KOPT-K1 (cell line): ENCODE data around the gene TIMM21.

Experiments
- H3K27ac ChIP-seq: fragments of 200-600 bp; sonication (generic); 2 replicates; pipeline ENCODE4 v1.5.1; 2016; ENCODE audit warnings: antibody characterized with exemption, mild to moderate bottlenecking, low read depth, low read length; ENCODE audit not compliant: poor library complexity, severe bottlenecking
- H3K36me3 ChIP-seq: fragments of 200-600 bp; sonication (generic); 2 replicates; pipeline ENCODE4 v1.5.1; 2017; ENCODE audit warnings: antibody characterized with exemption, mild to moderate bottlenecking, low read length, moderate library complexity; ENCODE audit not compliant: insufficient read depth
- H3K9me3 ChIP-seq: fragments of 200-600 bp; sonication (generic); 2 replicates; pipeline ENCODE4 v1.5.1; 2017; ENCODE audit warnings: antibody characterized with exemption, low read length, mild to moderate bottlenecking; ENCODE audit not compliant: insufficient read depth, poor library complexity, severe bottlenecking

TIMM21 gene

GRCh38 chr18:74147779-74148542 is at the start of gene TIMM21, which contains the start of gene FBXO15:
TIMM21 (plus strand) TSS chr18:74148523; CDS start chr18:74148809, 286 bp downstream.
FBXO15 (minus strand) TSS chr18:74147834; CDS start chr18:74147785, 49 bp downstream.
- H3K36me3 ChIP-seq: peaks cover 32% of the 10 kb centered on the region
- H3K27ac ChIP-seq: peak within 1 kb of the TSS; percentile 97
- H3K9me3 ChIP-seq: no peaks in the 10 kb centered on the region

DNA sequence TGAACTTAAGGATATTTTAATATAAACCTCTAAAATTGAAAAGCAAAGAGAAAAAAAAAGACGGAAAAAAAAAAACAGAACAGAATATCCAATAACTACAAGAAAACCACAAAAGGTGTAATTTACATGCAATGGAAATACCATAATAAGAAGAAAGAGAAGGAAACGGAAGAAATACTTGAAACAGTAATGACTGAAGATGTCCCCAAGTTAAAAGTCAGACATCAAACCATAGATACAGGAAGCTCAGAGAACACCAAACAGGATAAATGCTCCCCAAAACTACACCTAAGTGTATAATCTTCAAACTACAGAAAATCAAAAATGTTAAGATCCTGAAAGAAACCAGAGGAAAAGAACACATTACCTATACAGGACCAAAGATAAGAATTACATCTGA is 39.9 kb upstream of the TIMM21 start:
- no peaks in the 10 kb centered on the region for H3K9me3 ChIP-seq
- H3K27ac ChIP-seq: no peak overlapping the region
- no peaks in the 10 kb centered on the region for H3K36me3 ChIP-seq

DNA sequence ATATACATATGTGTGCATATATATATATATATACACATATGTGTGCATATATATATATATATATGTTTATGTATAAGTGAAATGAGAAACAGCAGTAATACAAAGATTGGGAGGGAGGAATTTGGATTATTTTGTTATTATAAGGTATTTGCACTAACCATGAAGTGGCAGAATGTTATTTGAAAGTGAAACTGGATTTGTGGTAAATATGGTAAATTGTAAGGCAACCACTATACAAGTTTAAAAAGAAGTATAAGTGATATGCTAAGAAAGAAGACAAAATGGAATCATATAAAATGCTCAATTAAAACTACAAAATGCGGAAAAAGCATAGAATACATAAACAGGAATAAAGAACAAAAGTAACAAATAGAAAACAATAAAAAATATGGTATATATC is 38.2 kb upstream of the TIMM21 start:
- H3K36me3 ChIP-seq: no peaks in the 10 kb centered on the region
- no peak overlapping the region for H3K27ac ChIP-seq
- H3K9me3 ChIP-seq: no peaks in the 10 kb centered on the region

DNA sequence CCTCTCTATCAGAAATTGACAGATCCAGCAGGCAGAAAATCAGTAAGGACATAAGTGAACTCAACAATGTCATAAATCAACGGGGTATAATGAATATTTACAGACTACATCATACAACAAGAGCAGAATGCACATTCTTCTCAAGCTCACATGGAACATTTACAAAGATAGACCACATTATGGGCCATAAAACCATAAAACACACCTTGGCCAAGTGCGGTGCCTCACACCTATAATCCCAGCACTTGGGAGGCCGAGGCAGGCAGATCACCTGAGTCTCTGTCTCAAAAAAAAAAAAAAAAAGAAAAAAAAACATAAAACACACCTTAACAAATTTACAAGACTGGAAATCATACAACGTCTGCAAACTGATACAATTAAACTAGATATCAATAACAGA is 37.3 kb upstream of the TIMM21 start:
- H3K9me3 ChIP-seq: no peaks in the 10 kb centered on the region
- no peak overlapping the region for H3K27ac ChIP-seq
- no peaks in the 10 kb centered on the region for H3K36me3 ChIP-seq

DNA sequence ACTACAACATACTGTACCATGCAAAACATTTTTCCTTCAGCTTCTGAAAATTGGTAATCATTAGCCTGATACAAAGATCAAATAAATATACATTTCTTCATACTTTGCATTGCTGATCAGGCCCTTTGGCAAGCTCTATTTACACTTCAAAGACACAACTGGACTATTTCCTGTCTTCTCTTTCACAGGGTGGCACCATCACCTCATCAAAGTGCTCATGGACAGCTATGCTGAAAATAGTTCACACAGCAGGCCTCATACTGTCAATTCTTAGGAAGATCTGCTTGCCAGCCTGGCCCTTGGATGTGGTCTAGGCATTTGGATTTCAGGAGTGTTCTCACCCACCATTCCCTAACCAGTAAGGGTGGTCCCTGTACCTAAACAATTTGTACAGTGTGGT is 34.6 kb upstream of the TIMM21 start:
- no peak overlapping the region for H3K27ac ChIP-seq

GRCh38 chr18:74114116-74114515 is 34.2 kb upstream of the TIMM21 start:
- H3K36me3 ChIP-seq: no peaks in the 10 kb centered on the region
- no peak overlapping the region for H3K27ac ChIP-seq
- H3K9me3 ChIP-seq: no peaks in the 10 kb centered on the region

More for the DNA sequence above, 34.6 kb upstream of the TIMM21 start:
- Histone ChIP-seq H3K9me3 (no peaks in the 10 kb centered on the region), H3K36me3 (no peaks in the 10 kb centered on the region)

- Histone ChIP-seq H3K36me3 (no peaks in the 10 kb centered on the region), H3K27ac (no peak overlapping the region), H3K9me3 (no peaks in the 10 kb centered on the region)
Measured at GRCh38 chr18:74115046-74115445, 33.3 kb upstream of the TIMM21 start.

DNA sequence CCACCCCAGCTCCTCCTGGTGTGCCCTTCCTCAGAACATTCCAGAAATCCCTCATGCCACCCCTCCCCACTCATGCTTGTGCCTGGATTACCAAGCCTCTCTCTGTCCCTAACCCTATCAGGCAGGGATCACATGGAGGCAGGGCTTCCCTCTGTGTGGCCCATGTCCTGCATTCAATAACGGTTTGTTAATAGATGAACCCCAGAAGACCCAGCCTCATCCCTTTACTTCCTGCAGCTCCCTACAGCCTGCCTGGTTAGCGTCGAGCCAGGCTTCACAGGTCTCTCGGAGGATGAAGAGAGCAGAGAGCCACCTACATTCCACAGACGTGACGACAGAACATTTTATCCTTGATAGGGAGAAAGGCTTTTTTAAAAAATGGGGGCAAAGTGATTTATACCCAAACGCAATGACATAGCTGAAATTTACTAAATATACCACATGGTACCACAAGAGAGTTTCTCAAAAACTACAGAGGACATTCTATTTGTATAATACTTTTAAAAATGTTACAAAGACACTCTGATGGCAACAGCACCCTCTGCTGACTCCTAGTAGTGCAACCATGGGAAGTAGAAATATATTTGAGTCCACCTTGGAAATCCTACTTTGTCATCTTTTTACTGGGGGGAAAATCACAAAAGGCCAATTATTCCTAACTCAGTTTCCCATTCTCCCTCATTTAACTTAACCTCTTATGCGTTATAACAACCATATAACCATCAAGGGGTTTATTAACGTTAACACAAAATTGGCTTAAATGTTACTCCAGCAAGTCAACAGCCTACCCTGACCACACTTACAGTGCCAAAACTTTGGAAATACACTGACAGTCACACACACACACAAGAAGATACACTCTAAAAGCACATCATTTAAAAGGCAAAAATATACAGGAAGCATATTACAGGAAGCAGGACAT is 31.4 kb upstream of the TIMM21 start:
- H3K27ac ChIP-seq: no peak overlapping the region
- H3K36me3 ChIP-seq: no peaks in the 10 kb centered on the region
- no peaks in the 10 kb centered on the region for H3K9me3 ChIP-seq

GRCh38 chr18:74123200-74123599 is 25.1 kb upstream of the TIMM21 start:
- no peaks in the 10 kb centered on the region for H3K36me3 ChIP-seq
- H3K9me3 ChIP-seq: no peaks in the 10 kb centered on the region
- H3K27ac ChIP-seq: no peak overlapping the region

- no peaks in the 10 kb centered on the region for H3K36me3 ChIP-seq
- H3K27ac ChIP-seq: no peak overlapping the region
- H3K9me3 ChIP-seq: no peaks in the 10 kb centered on the region
Measured at GRCh38 chr18:74124642-74125041, 23.7 kb upstream of the TIMM21 start.

GRCh38 chr18:74126684-74127655 is 21.4 kb upstream of the TIMM21 start:
- no peak overlapping the region for H3K27ac ChIP-seq
- H3K36me3 ChIP-seq: no peaks in the 10 kb centered on the region
- no peaks in the 10 kb centered on the region for H3K9me3 ChIP-seq

- H3K27ac ChIP-seq: no peak overlapping the region
- H3K36me3 ChIP-seq: no peaks in the 10 kb centered on the region
- no peaks in the 10 kb centered on the region for H3K9me3 ChIP-seq
Measured at GRCh38 chr18:74128159-74128558, 20.2 kb upstream of the TIMM21 start.

DNA sequence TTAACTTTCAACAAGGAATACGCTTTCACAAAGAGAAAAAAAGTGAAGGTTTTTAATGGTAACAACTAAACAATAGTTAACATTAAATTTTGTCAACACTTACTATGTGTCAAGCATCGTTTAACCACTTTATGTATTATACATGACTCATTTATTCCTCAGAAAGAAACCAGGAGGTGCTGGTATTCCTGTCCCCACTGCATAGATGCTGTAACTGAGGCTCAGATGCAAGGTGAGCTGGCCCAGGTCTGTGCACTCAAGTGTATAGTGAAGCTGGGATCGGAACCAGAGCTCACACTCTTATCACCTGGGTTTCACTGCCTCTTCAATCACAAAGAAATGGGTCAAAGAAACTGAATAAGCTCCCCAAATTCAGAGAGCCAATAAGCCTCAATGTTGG is 17.2 kb upstream of the TIMM21 start:
- Histone ChIP-seq H3K27ac (no peak overlapping the region), H3K36me3 (no peaks in the 10 kb centered on the region), H3K9me3 (no peaks in the 10 kb centered on the region)

GRCh38 chr18:74132201-74132600 is 16.1 kb upstream of the TIMM21 start:
- H3K36me3 ChIP-seq: no peaks in the 10 kb centered on the region
- no peak overlapping the region for H3K27ac ChIP-seq
- no peaks in the 10 kb centered on the region for H3K9me3 ChIP-seq
